ENCODE measurements around the gene IFNLR1.
A peak's percentile ranks its signal among the peaks of the same experiment; 100 is the strongest.
"Not testable (repeated sequence)": the region's sequence is repeated elsewhere in the genome, so short reads cannot be mapped to it uniquely, and the experiment has no call there.

The IFNLR1 gene

GRCh38 chr1:24186993-24187790 is at the start of gene IFNLR1:
Gene IFNLR1, minus strand, starts transcription at chr1:24187289. Its CDS starts 41 bp downstream, at chr1:24187248.
- peak; percentile 85 for DNase-seq

- no peak for DNase-seq
Observed at GRCh38 chr1:24235921-24236788, 49.1 kb upstream of the IFNLR1 start.

GRCh38 chr1:24233684-24234600 is 46.9 kb upstream of the IFNLR1 start:
- no peak for DNase-seq

GRCh38 chr1:24231701-24232100 is 44.6 kb upstream of the IFNLR1 start:
- DNase-seq = no peak

GRCh38 chr1:24228311-24228710 is 41.2 kb upstream of the IFNLR1 start:
- DNase-seq = no peak

GRCh38 chr1:24226749-24227148 is 39.7 kb upstream of the IFNLR1 start:
- no peak for DNase-seq

- no peak for DNase-seq
Observed at GRCh38 chr1:24224761-24225160, 37.7 kb upstream of the IFNLR1 start.

GRCh38 chr1:24224086-24224485 is 37.0 kb upstream of the IFNLR1 start:
- no peak for DNase-seq

GRCh38 chr1:24222793-24223192 is 35.7 kb upstream of the IFNLR1 start:
- no peak for DNase-seq

GRCh38 chr1:24222008-24222605 is 35.0 kb upstream of the IFNLR1 start:
- no peak for DNase-seq

- no peak for DNase-seq
Observed at GRCh38 chr1:24221246-24221645, 34.2 kb upstream of the IFNLR1 start.

GRCh38 chr1:24216276-24217074 is 29.4 kb upstream of the IFNLR1 start:
- DNase-seq = peak; percentile 98

- DNase-seq = no peak
Observed at GRCh38 chr1:24215226-24215814, 28.2 kb upstream of the IFNLR1 start.

- no peak for DNase-seq
Observed at GRCh38 chr1:24212376-24212775, 25.3 kb upstream of the IFNLR1 start.

GRCh38 chr1:24210195-24210627 is 23.1 kb upstream of the IFNLR1 start:
- DNase-seq = no peak

GRCh38 chr1:24209097-24209496 is 22.0 kb upstream of the IFNLR1 start:
- DNase-seq = no peak

- peak; percentile 31 for DNase-seq
Observed at GRCh38 chr1:24207709-24208108, 20.6 kb upstream of the IFNLR1 start.

GRCh38 chr1:24207395-24207687 is 20.3 kb upstream of the IFNLR1 start:
- not testable (repeated sequence) for DNase-seq

GRCh38 chr1:24206516-24207394 is 19.7 kb upstream of the IFNLR1 start:
- peak; percentile 69 for DNase-seq

GRCh38 chr1:24206083-24206464 is 19.0 kb upstream of the IFNLR1 start:
- DNase-seq = no peak
